K562 treated with DMSO at 1 percent for 12 hours (cell line): ENCODE measurements around the gene ZMYM3. TPM values are rescaled to one million over a fixed set of nuclear protein-coding genes. Genes with fewer than 3 reads are reported as not detected.

ENCODE experiments used
- total RNA-seq: library from RNA; unstranded; fragments of 300-600 nt; gene quantifications from 2 replicates; pipeline ENCODE4 v1.2.3, GENCODE V29; 2022; ENCODE audit not compliant: insufficient read depth

The ZMYM3 gene
- 8.2 and 26.9 TPM in 2 replicates for total RNA-seq

DNA sequence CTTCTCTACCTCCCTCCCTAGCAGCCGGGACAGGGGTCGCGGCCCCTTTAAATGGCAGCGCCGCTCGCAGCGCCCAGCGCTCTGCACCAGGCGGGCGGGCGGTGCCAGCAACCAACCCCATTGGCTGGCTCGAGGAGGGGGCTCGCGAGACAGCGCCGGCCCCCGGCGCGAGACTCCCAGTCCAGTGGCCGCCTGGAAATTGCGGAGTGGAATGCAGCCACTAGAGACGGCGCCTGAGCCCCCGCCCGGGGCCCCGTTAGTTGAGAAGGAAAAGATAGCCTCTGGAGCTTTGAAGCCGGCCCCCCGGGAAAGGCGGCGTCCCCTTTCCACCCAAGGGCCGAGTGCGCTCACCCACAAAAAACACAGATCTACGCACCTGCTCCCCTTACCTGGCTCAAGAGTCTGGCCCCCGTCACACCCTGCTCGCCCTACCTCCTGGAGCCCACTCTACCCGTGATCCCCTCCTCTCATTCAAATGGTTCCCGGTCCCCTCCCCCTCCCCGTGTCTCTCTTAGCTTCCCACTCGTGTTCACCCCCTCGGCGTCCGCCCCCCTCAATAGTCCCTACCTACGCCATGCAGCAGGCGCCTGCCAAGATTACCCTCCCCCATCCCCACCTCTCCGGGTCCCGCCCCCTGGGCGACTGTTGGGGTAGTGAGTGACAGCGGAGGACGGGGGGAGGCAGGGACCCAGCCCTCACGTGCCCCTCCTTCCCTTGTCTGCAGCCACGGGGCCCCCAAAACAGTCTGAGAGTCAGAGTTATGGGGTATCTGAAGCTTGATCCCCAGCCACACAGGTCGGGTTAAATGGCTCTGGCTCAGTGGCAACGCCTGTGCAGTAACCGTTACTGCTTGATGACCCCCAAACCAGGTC, at the start of gene ZMYM3:
TSS of gene ZMYM3 (minus strand) at position 49 of the 872 bp plus-strand sequence. CDS start 885 bp downstream, outside the sequence.

DNA sequence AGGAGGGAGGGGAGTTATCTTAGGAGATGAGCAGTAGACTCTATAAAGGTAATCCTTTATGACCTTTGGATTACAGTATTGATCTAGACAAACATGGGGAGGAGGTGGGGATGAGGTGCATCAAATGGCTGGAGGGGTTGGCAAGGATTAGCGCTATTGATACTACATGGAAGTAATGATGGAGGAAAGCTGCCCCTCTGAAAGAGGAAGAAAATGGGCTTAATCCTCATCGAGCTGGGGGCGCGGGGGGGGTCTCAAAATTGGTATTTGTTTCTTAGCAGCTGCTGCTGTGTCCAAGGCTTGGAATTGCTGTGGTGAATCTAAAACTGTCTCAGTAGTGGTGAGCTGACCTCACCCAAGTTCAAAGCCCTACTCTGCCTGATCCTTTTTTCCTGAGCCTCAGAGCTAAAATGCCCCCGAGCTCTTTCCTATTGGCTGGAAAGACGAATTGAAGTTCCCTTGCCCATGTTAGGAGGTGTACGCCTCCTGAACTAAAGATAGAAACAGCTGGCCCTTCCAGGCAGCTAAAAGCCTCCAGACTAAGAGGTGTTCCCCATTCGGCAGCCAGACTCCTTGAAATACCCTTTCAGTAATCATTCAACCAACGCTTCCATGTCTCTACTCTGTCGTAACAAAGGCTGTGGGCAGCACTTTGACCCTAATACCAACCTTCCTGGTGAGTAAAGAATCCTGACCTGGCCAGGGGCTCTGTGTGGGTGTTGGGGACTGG, 47.4 kb upstream of the ZMYM3 start, which contains the start of gene ITGB1BP2:
TSS of gene ITGB1BP2 (plus strand) at position 556 of the 730 bp plus-strand sequence. CDS start at position 613, 57 bp downstream.

DNA sequence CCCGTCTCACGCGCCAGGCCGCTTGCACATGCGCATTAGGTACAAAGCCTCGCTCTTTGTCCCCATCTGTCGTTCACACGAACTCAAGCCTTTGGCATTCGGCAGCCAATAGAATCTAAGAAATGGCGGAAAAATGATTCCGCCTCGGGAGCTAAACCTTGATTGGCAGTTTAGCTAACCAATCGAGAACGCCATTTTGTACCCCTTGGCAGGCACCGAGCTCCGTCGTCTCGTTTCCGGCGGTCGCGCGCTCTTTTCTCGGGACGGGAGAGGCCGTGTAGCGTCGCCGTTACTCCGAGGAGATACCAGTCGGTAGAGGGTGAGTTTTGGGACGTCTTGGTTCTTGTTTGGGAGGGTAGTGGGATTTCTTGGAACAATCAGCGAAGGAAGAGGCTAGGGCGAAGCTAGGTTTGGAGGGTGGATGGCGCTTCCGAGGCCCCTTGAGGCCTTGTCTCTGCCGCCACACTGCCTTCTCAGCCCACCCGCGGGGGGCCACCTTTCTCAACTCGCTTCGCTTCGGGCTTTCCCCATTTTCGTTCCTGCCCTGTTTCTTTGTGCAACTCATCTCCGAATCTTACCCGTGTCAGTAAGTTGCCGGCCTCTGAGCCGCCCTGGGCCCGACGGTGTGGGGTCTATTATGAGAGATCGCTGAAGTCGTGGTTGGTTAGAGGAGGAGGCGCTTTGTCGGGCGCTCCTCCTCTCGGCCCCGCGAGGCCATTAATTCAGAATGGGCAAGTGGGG, 29.6 kb upstream of the ZMYM3 start, which contains the start of gene NONO:
TSS of gene NONO (plus strand) at position 233 of the 741 bp plus-strand sequence. CDS start 7,003 bp downstream, outside the sequence.

DNA sequence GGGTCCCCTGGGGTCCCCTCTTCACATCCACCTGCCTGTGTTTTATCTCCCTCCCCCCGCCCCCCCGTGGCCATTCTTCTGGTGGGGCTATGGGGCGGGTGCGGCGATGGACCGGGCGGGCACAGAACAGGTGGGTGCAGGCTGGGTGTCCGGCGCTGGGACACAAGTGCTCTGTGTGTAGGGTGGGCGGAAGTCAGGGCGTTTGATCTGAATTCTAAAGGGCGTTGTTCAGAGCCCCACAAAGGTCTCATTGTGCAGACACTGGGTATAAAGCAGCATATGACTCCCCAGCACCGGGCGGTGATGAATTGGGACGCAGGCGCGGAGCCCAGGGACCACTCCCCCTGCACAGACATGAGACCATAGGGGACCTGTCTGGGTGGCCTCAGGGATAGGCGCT, 31.0 kb downstream of the ZMYM3 start, which contains the start of gene GJB1:
TSS of gene GJB1 (plus strand) at position 296 of the 400 bp plus-strand sequence. CDS start 484 bp downstream, outside the sequence.

Other genes starting within 250 kb of the ZMYM3 start
- gene SNX12, start 185.8 kb downstream of the ZMYM3 start, total RNA-seq = 23.3 and 39.3 TPM in 2 replicates
- 15.4 and 24.4 TPM in 2 replicates for gene FOXO4, start 158.3 kb downstream of the ZMYM3 start, total RNA-seq
- gene CXorf65, start 147.4 kb downstream of the ZMYM3 start, total RNA-seq = 1.5 TPM in 1 of 2 replicates, not detected in the other
- 6.2 and 7.0 TPM in 2 replicates for gene IL2RG, start 142.6 kb downstream of the ZMYM3 start, total RNA-seq
- 7.6 and 52.7 TPM in 2 replicates for gene MED12, start 135.5 kb downstream of the ZMYM3 start, total RNA-seq
- gene NLGN3, start 109.3 kb downstream of the ZMYM3 start, total RNA-seq = 0.58 and 2.1 TPM in 2 replicates
- not detected in 2 replicates for gene GJB1, start 30.9 kb downstream of the ZMYM3 start, total RNA-seq
- 216 and 402 TPM in 2 replicates for gene NONO, start 29.5 kb upstream of the ZMYM3 start, total RNA-seq
- 0.99 and 1.5 TPM in 2 replicates for gene ITGB1BP2, start 47.6 kb upstream of the ZMYM3 start, total RNA-seq
- gene TAF1, start 112.2 kb upstream of the ZMYM3 start, total RNA-seq = 6.0 and 25.3 TPM in 2 replicates